HepG2 (cell line): ENCODE data around the gene SSNA1. TPM values are rescaled to one million over a fixed set of nuclear protein-coding genes. Genes with fewer than 3 reads are reported as not detected.

ENCODE experiments used
- CHCHD3 ChIP-seq: sonication (generic); formaldehyde crosslinking; IDR thresholded peaks from 2 replicates; pipeline ENCODE4 v1.8.0; 2022; ENCODE audit warnings: mild to moderate bottlenecking, missing genetic modification reagents, moderate library complexity
- FOXM1 ChIP-seq: sonication (generic); formaldehyde crosslinking; IDR thresholded peaks from 2 replicates; pipeline ENCODE4 v1.5.0; 2020; ENCODE audit warnings: missing genetic modification reagents
- MAFK ChIP-seq, 2 experiments: IDR thresholded peaks in 1 of 2; conservative IDR thresholded peaks in 1 of 2; 2 replicates each; pipeline ENCODE4 v1.6.1; 2011; ENCODE audit warnings: improper control_type of control experiment in 2 of 2, low read length in 2 of 2
- NRL ChIP-seq: sonication (generic); formaldehyde crosslinking; IDR thresholded peaks from 2 replicates; pipeline ENCODE4 v1.5.0; 2020; ENCODE audit warnings: missing genetic modification reagents, mild to moderate bottlenecking, moderate library complexity, borderline replicate concordance
- TFAP4 ChIP-seq: sonication (generic); IDR thresholded peaks from 2 replicates; pipeline ENCODE4 v1.6.1; 2016; ENCODE audit warnings: low read depth, borderline replicate concordance
- ZNF17 ChIP-seq: sonication (generic); formaldehyde crosslinking; IDR thresholded peaks from 2 replicates; pipeline ENCODE4 v1.5.0; 2020; ENCODE audit warnings: mild to moderate bottlenecking, missing genetic modification reagents
- ZNF556 ChIP-seq: sonication (generic); formaldehyde crosslinking; IDR thresholded peaks from 2 replicates; pipeline ENCODE4 v1.4.0; 2020; ENCODE audit warnings: mild to moderate bottlenecking, missing genetic modification reagents, borderline replicate concordance
- ZNF570 ChIP-seq: sonication (generic); formaldehyde crosslinking; IDR thresholded peaks from 2 replicates; pipeline ENCODE4 v1.4.0; 2020; ENCODE audit warnings: mild to moderate bottlenecking, missing genetic modification reagents, borderline replicate concordance
- ZNF605 ChIP-seq: sonication (generic); formaldehyde crosslinking; IDR thresholded peaks from 2 replicates; pipeline ENCODE4 v1.8.0; 2022; ENCODE audit warnings: mild to moderate bottlenecking, missing genetic modification reagents
- polyA plus RNA-seq, 8 experiments: library from polyadenylated mRNA; depleted of rRNA in 3 of 8; stranded (reverse) in 7 of 8; unstranded in 1 of 8; fragments of >200 nt; fragmentation: Illumina TruSeq in 4 of 8; extraction: Trizol in 4 of 8; gene quantifications; 2 replicates each; pipeline versions ENCODE4 v1.2.1 to v1.2.3, GENCODE V29; 2011 to 2016; ENCODE audit warnings: low read depth in 4 of 8, missing spikeins in 1 of 8, mixed read lengths in 1 of 8; ENCODE audit not compliant: insufficient read depth in 1 of 8
- total RNA-seq, 5 experiments: library from RNA; depleted of rRNA; stranded (reverse); fragments of >200 nt; fragmentation: Illumina TruSeq; extraction: Trizol; gene quantifications; 2 replicates each; pipeline ENCODE4 v1.2.3, GENCODE V29; 2016; ENCODE audit warnings: low read depth in 1 of 5
- TF ChIP-seq, protein P1 (sequence below): sonication (generic); formaldehyde crosslinking; IDR thresholded peaks from 2 replicates; pipeline ENCODE4 v1.4.0; 2020; ENCODE audit warnings: missing genetic modification reagents
- TF ChIP-seq, protein P2 (sequence below): sonication (generic); formaldehyde crosslinking; IDR thresholded peaks from 2 replicates; pipeline ENCODE4 v1.5.0; 2020; ENCODE audit warnings: missing genetic modification reagents
- TF ChIP-seq, protein P3 (sequence below): sonication (generic); formaldehyde crosslinking; IDR thresholded peaks from 2 replicates; pipeline ENCODE4 v1.5.1; 2020; ENCODE audit warnings: missing genetic modification reagents, mild to moderate bottlenecking, borderline replicate concordance

SSNA1 gene
- total and polyA plus RNA-seq, 2 of the 13 experiments (the other 11 are each of a cell fraction or from before 2014, with no cell fraction given) = 35.9 to 49.4 TPM

DNA sequence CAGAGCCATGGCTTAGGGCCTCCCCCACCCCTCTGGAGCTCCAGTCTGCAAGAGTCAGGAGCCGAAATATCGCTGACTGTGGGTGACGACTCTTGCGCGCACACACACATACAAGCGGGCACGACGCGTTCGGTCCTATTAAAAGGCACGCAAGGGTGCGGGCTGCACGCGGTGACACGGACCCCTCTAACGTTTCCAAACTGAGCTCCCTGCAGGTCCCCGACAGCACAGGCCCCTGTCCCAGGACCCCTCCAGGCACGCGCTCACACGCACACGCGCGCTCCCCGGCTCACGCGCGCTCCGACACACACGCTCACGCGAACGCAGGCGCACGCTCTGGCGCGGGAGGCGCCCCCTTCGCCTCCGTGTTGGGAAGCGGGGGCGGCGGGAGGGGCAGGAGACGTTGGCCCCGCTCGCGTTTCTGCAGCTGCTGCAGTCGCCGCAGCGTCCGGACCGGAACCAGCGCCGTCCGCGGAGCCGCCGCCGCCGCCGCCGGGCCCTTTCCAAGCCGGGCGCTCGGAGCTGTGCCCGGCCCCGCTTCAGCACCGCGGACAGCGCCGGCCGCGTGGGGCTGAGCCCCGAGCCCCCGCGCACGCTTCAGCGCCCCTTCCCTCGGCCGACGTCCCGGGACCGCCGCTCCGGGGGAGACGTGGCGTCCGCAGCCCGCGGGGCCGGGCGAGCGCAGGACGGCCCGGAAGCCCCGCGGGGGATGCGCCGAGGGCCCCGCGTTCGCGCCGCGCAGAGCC lies 49.6 kb upstream of the SSNA1 start, which contains the start of gene GRIN1 (continued):
- TF ChIP-seq, protein P1, sequence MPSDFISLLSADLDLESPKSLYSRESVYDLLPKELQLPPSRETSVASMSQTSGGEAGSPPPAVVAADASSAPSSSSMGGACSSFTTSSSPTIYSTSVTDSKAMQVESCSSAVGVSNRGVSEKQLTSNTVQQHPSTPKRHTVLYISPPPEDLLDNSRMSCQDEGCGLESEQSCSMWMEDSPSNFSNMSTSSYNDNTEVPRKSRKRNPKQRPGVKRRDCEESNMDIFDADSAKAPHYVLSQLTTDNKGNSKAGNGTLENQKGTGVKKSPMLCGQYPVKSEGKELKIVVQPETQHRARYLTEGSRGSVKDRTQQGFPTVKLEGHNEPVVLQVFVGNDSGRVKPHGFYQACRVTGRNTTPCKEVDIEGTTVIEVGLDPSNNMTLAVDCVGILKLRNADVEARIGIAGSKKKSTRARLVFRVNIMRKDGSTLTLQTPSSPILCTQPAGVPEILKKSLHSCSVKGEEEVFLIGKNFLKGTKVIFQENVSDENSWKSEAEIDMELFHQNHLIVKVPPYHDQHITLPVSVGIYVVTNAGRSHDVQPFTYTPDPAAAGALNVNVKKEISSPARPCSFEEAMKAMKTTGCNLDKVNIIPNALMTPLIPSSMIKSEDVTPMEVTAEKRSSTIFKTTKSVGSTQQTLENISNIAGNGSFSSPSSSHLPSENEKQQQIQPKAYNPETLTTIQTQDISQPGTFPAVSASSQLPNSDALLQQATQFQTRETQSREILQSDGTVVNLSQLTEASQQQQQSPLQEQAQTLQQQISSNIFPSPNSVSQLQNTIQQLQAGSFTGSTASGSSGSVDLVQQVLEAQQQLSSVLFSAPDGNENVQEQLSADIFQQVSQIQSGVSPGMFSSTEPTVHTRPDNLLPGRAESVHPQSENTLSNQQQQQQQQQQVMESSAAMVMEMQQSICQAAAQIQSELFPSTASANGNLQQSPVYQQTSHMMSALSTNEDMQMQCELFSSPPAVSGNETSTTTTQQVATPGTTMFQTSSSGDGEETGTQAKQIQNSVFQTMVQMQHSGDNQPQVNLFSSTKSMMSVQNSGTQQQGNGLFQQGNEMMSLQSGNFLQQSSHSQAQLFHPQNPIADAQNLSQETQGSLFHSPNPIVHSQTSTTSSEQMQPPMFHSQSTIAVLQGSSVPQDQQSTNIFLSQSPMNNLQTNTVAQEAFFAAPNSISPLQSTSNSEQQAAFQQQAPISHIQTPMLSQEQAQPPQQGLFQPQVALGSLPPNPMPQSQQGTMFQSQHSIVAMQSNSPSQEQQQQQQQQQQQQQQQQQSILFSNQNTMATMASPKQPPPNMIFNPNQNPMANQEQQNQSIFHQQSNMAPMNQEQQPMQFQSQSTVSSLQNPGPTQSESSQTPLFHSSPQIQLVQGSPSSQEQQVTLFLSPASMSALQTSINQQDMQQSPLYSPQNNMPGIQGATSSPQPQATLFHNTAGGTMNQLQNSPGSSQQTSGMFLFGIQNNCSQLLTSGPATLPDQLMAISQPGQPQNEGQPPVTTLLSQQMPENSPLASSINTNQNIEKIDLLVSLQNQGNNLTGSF (CRISPR knock-in tag) = peak; percentile 84
- peak; percentile 63; the same call in 1 of the 2 replicates for TF ChIP-seq FOXM1 (CRISPR knock-in tag)
- TF ChIP-seq, protein P2, sequence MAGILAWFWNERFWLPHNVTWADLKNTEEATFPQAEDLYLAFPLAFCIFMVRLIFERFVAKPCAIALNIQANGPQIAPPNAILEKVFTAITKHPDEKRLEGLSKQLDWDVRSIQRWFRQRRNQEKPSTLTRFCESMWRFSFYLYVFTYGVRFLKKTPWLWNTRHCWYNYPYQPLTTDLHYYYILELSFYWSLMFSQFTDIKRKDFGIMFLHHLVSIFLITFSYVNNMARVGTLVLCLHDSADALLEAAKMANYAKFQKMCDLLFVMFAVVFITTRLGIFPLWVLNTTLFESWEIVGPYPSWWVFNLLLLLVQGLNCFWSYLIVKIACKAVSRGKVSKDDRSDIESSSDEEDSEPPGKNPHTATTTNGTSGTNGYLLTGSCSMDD (CRISPR knock-in tag) = no peak
- no peak for TF ChIP-seq TFAP4
- TF ChIP-seq, protein P3, sequence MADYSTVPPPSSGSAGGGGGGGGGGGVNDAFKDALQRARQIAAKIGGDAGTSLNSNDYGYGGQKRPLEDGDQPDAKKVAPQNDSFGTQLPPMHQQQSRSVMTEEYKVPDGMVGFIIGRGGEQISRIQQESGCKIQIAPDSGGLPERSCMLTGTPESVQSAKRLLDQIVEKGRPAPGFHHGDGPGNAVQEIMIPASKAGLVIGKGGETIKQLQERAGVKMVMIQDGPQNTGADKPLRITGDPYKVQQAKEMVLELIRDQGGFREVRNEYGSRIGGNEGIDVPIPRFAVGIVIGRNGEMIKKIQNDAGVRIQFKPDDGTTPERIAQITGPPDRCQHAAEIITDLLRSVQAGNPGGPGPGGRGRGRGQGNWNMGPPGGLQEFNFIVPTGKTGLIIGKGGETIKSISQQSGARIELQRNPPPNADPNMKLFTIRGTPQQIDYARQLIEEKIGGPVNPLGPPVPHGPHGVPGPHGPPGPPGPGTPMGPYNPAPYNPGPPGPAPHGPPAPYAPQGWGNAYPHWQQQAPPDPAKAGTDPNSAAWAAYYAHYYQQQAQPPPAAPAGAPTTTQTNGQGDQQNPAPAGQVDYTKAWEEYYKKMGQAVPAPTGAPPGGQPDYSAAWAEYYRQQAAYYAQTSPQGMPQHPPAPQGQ = no peak
- no peak for TF ChIP-seq MAFK (conservative IDR thresholded peaks at IDR 0.05 in 1 of 2, IDR thresholded peaks at IDR 0.05 in 1 of 2; ENCODE audit: low read length in 2 of 2)
- no peak for TF ChIP-seq NRL (CRISPR knock-in tag)
- 0 out of 2 replicates have a peak, but pooled peaks have one; percentile 65 for TF ChIP-seq CHCHD3 (CRISPR knock-in tag)
- TF ChIP-seq ZNF556 (CRISPR knock-in tag) = no peak
- TF ChIP-seq ZNF17 = no peak
- no peak for TF ChIP-seq ZNF605 (CRISPR knock-in tag)
- TF ChIP-seq ZNF570 (CRISPR knock-in tag) = no peak
